Measurements from ENCODE around the gene IFNA21.

DNA sequence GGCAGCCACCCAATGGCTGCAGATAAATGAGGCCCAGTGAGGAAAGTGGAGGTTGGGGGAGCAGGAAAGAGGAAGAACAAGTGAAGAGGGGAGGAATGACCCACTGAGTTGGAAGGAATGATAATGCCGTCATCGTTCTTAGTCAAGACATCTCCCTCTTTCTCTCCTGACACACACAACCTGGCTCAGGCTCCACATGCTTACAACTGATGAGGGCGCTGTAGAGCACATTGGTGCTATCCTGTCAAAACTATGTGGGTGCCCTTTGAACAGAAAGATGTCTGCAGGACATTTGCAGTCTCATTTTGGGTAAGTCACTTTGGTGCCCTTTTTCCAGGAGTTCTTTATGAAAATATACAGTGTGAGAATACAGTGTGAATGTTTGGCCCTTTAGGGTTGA lies 30.7 kb downstream of the IFNA21 start:
- no peak for TF ChIP-seq EZH2 (IDR thresholded peaks at IDR 0.05)
- TF ChIP-seq, protein P1, sequence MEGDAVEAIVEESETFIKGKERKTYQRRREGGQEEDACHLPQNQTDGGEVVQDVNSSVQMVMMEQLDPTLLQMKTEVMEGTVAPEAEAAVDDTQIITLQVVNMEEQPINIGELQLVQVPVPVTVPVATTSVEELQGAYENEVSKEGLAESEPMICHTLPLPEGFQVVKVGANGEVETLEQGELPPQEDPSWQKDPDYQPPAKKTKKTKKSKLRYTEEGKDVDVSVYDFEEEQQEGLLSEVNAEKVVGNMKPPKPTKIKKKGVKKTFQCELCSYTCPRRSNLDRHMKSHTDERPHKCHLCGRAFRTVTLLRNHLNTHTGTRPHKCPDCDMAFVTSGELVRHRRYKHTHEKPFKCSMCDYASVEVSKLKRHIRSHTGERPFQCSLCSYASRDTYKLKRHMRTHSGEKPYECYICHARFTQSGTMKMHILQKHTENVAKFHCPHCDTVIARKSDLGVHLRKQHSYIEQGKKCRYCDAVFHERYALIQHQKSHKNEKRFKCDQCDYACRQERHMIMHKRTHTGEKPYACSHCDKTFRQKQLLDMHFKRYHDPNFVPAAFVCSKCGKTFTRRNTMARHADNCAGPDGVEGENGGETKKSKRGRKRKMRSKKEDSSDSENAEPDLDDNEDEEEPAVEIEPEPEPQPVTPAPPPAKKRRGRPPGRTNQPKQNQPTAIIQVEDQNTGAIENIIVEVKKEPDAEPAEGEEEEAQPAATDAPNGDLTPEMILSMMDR (IDR thresholded peaks at IDR 0.05): peak; percentile 25
- TF ChIP-seq EZH2phosphoT487 (IDR thresholded peaks at IDR 0.05): no peak

Measured in neural progenitor cell (in vitro differentiated cells).